PC-9 (cell line): ENCODE results near the gene BAZ1B. TPM values are rescaled to one million over a fixed set of nuclear protein-coding genes. Genes with fewer than 3 reads are reported as not detected.

Source experiments
- Bru-seq: library from RNA; stranded (reverse); fragments of 400-500 nt; gene quantifications from one replicate; lab custom pipeline; 2021; lab: Mats Ljungman, UMichigan
- BruChase-seq, 2 experiments: library from RNA; stranded (reverse); fragments of 400-500 nt; gene quantifications; one replicate each; lab custom pipeline; 2021; lab: Mats Ljungman, UMichigan
- BruUV-seq: library from RNA; stranded (reverse); fragments of 400-500 nt; replicated peaks from 2 replicates; lab custom pipeline; 2021; lab: Mats Ljungman, UMichigan
- CTCF ChIA-PET: fragments of 300-600 bp; sonication (Branson Sonifier 250); formaldehyde crosslinking; loops from one replicate; lab custom pipeline; 2022; ENCODE audit warnings: antibody characterized with exemption; lab: Charles Lee
- POLR2A ChIA-PET: fragments of 300-600 bp; sonication (Branson Sonifier 250); formaldehyde crosslinking; loops from one replicate; lab custom pipeline; 2022; ENCODE audit warnings: antibody characterized with exemption; ENCODE audit not compliant: unreplicated experiment; lab: Charles Lee
- DNase-seq, 2 experiments: peaks; one replicate each; pipeline versions ENCODE4 v3.0.0 to v3.0.0-alpha.2; 2015 to 2022; ENCODE audit warnings: mixed read lengths in 1 of 2
- H2AFZ ChIP-seq: fragments of 200-600 bp; sonication (generic); 2 replicates; pipeline ENCODE4 v1.8.1; 2017; ENCODE audit warnings: antibody characterized with exemption
- H3F3A ChIP-seq: fragments of 200-600 bp; sonication (generic); 2 replicates; pipeline ENCODE4 v1.8.1; 2017; ENCODE audit warnings: antibody characterized with exemption, mild to moderate bottlenecking, low read depth; ENCODE audit not compliant: insufficient read depth
- H3K27ac ChIP-seq: fragments of 200-600 bp; sonication (generic); 2 replicates; pipeline ENCODE4 v1.6.1; 2016; ENCODE audit warnings: mixed run types
- H3K27me3 ChIP-seq: fragments of 200-600 bp; sonication (generic); 2 replicates; pipeline ENCODE4 v1.6.1; 2016; ENCODE audit warnings: low read depth, mixed run types; ENCODE audit not compliant: insufficient read depth
- H3K36me3 ChIP-seq: fragments of 200-600 bp; sonication (generic); 2 replicates; pipeline ENCODE4 v1.6.1; 2016; ENCODE audit warnings: low read depth, mixed run types
- H3K4me1 ChIP-seq: fragments of 200-600 bp; sonication (generic); replicated peaks from 2 replicates; pipeline ENCODE4 v1.6.1; 2016; ENCODE audit warnings: mixed run types; ENCODE audit not compliant: insufficient read depth
- H3K4me2 ChIP-seq: fragments of 200-600 bp; sonication (generic); 2 replicates; pipeline ENCODE4 v1.6.1; 2017; ENCODE audit warnings: mixed run types
- H3K4me3 ChIP-seq: fragments of 200-600 bp; sonication (generic); 2 replicates; pipeline ENCODE4 v1.6.1; 2016; ENCODE audit warnings: mixed run types
- H3K79me2 ChIP-seq: fragments of 200-600 bp; sonication (generic); 2 replicates; pipeline ENCODE4 v1.6.1; 2017; ENCODE audit warnings: low read depth, mixed run types
- H3K9me2 ChIP-seq: fragments of 200-600 bp; sonication (generic); 2 replicates; pipeline ENCODE4 v1.8.1; 2017; ENCODE audit warnings: mild to moderate bottlenecking; ENCODE audit not compliant: insufficient read depth
- H3K9me3 ChIP-seq: fragments of 200-600 bp; sonication (generic); 2 replicates; pipeline ENCODE4 v1.8.1; 2016; ENCODE audit warnings: low read depth; ENCODE audit not compliant: insufficient read depth
- H4K20me1 ChIP-seq: fragments of 200-600 bp; sonication (generic); 2 replicates; pipeline ENCODE4 v1.8.1; 2017; ENCODE audit not compliant: insufficient read depth
- CTCF ChIP-seq: fragments of 200-600 bp; sonication (generic); conservative IDR thresholded peaks from 2 replicates; pipeline ENCODE4 v1.6.1; 2017; ENCODE audit warnings: mixed run types, antibody characterized with exemption, mild to moderate bottlenecking, moderate library complexity
- EZH2 ChIP-seq: fragments of 200-600 bp; sonication (generic); IDR thresholded peaks from 2 replicates; pipeline ENCODE4 v1.8.0; 2017; ENCODE audit warnings: antibody characterized with exemption, low read depth
- intact Hi-C: fragments of 100-400 bp; cut with micrococcal nuclease; formaldehyde crosslinking; loops from one replicate; pipeline ENCODE4 v1.10.0; 2022; ENCODE audit not compliant: unreplicated experiment
- long read RNA-seq: library from polyadenylated mRNA; stranded (forward); transcript quantifications from one replicate; pipeline ENCODE4 v2.0.0, GENCODE V29; 2022
- total RNA-seq: library from RNA; stranded (reverse); gene quantifications from 2 replicates; pipeline ENCODE4 v1.2.3, GENCODE V29; 2021

The BAZ1B gene
- 73.6 and 88.4 TPM in 2 replicates for total RNA-seq
- Bru-seq, nascent RNA, result percentile 96 among the genes with signal in this experiment
- BruChase-seq, experiment 1, labeled RNA remaining after a 2-hour chase, result percentile 90 among the genes with signal in this experiment
- percentile 93 among the genes with signal in this experiment for BruChase-seq, experiment 2, labeled RNA remaining after a 6-hour chase
- long read RNA-seq, full-length matches to known transcripts, result 1 of 18 reads
- long read RNA-seq, partial matches to known transcripts, result 4 of 18 reads
- long read RNA-seq, other reads (novel, unspliced or antisense), result 13 of 18 reads

GRCh38 chr7:73522105-73522872 is at the start of gene BAZ1B:
TSS of gene BAZ1B (minus strand) at chr7:73522293. CDS start at chr7:73521933, 360 bp downstream.
- no TSS peak for BruUV-seq
- Histone ChIP-seq H2AFZ (peak within 1 kb of the TSS; percentile 81), H3K4me1 (peaks cover 28% of the 10 kb centered on the region), H3K79me2 (peaks cover 42% of the 10 kb centered on the region), H3K27ac (peak within 1 kb of the TSS; percentile 39), H3K4me3 (peak within 1 kb of the TSS; percentile 84), H3K27me3 (no peaks in the 10 kb centered on the region), H3K36me3 (peaks cover 8% of the 10 kb centered on the region), H3K9me2 (no peaks in the 10 kb centered on the region), H3K4me2 (peak within 1 kb of the TSS; percentile 96), H3F3A (peaks cover 4% of the 10 kb centered on the region; the same call in 1 of the 2 replicates), H4K20me1 (peaks cover 18% of the 10 kb centered on the region), H3K9me3 (no peaks in the 10 kb centered on the region)
- peak; percentile 93 to 98 for DNase-seq
- ChIA-PET POLR2A (interaction anchor here (0.5 to 1.0 kb wide), 5 partner anchors 26 to 871 kb away, joined by 3 to 5 read pairs (median 5); no protein-coding TSS in a partner anchor), CTCF (interaction anchor here (0.6 kb wide), 4 partner anchors 50 to 461 kb away, joined by 3 to 4 read pairs (median 4); no protein-coding TSS in a partner anchor)
- intact Hi-C loops, result loop anchor here (1.0 to 5.0 kb wide), 5 partner anchors 34 to 335 kb away; partner anchors contain the start of genes TBL2 and VPS37D
- TF ChIP-seq CTCF (no peak), EZH2 (no peak)

- H3K4me2 ChIP-seq, result no peak overlapping the region
- peaks cover 11% of the 10 kb centered on the region for H4K20me1 ChIP-seq
- H3F3A ChIP-seq, result peaks cover 28% of the 10 kb centered on the region; the same call in 1 of the 2 replicates
- H3K27ac ChIP-seq, result no peak overlapping the region
- no peak overlapping the region for H3K4me3 ChIP-seq
- H3K9me3 ChIP-seq, result no peaks in the 10 kb centered on the region
- no TSS peak for BruUV-seq
- H3K27me3 ChIP-seq, result no peaks in the 10 kb centered on the region
- H3K79me2 ChIP-seq, result peaks cover 14% of the 10 kb centered on the region
- TF ChIP-seq EZH2, result no peak
- no peak for TF ChIP-seq CTCF
- intact Hi-C loops, result no loop called here
- H2AFZ ChIP-seq, result no peak overlapping the region
- ChIA-PET POLR2A (interaction anchor here (0.6 kb wide), 1 partner anchor 10 kb away, joined by 5 read pairs; no protein-coding TSS in a partner anchor), CTCF (interaction anchor here (0.6 kb wide), 1 partner anchor 694 kb away, joined by 5 read pairs; no protein-coding TSS in a partner anchor)
- H3K4me1 ChIP-seq, result no peaks in the 10 kb centered on the region
- no peaks in the 10 kb centered on the region for H3K9me2 ChIP-seq
- peaks cover 29% of the 10 kb centered on the region for H3K36me3 ChIP-seq
- no peak for DNase-seq
Measured at GRCh38 chr7:73570977-73571376, 48.9 kb upstream of the BAZ1B start.

GRCh38 chr7:73570521-73570920 is 48.4 kb upstream of the BAZ1B start:
- DNase-seq, result no peak
- no peaks in the 10 kb centered on the region for H3K27me3 ChIP-seq
- H4K20me1 ChIP-seq, result peaks cover 11% of the 10 kb centered on the region
- intact Hi-C loops, result no loop called here
- H3K4me1 ChIP-seq, result no peaks in the 10 kb centered on the region
- BruUV-seq, result no TSS peak
- peaks cover 11% of the 10 kb centered on the region for H3K79me2 ChIP-seq
- H3K27ac ChIP-seq, result no peak overlapping the region
- H2AFZ ChIP-seq, result no peak overlapping the region
- POLR2A ChIA-PET, result no interaction called here
- no peak overlapping the region for H3K4me2 ChIP-seq
- H3K36me3 ChIP-seq, result peaks cover 29% of the 10 kb centered on the region
- H3K9me3 ChIP-seq, result no peaks in the 10 kb centered on the region
- peaks cover 28% of the 10 kb centered on the region; the same call in 1 of the 2 replicates for H3F3A ChIP-seq
- CTCF ChIA-PET, result no interaction called here
- no peak for TF ChIP-seq EZH2
- no peak for TF ChIP-seq CTCF
- H3K9me2 ChIP-seq, result no peaks in the 10 kb centered on the region
- H3K4me3 ChIP-seq, result no peak overlapping the region
